AG10803 (cell line): ENCODE measurements around the gene VDR.

Source experiments
- DNase-seq: peaks from one replicate; pipeline ENCODE4 v3.0.0; 2010; ENCODE audit warnings: low read depth
- H3K4me3 ChIP-seq: 2 replicates; pipeline ENCODE4 v1.5.1; 2011; ENCODE audit warnings: mild to moderate bottlenecking, low read length, control low read depth
- CTCF ChIP-seq: conservative IDR thresholded peaks from 2 replicates; pipeline ENCODE4 v1.5.1; 2011; ENCODE audit warnings: mild to moderate bottlenecking, low read length, control low read depth, inconsistent platforms

VDR gene

GRCh38 chr12:47835006-47835830 is 69.6 kb downstream of the VDR start:
- no peak overlapping the region for H3K4me3 ChIP-seq
- no peak for TF ChIP-seq CTCF
- no peak for DNase-seq

- H3K4me3 ChIP-seq, result no peak overlapping the region
- no peak for TF ChIP-seq CTCF
- DNase-seq, result no peak
Measured at GRCh38 chr12:47834199-47834903, 70.4 kb downstream of the VDR start.

- no peak for TF ChIP-seq CTCF
- H3K4me3 ChIP-seq, result no peak overlapping the region
- no peak for DNase-seq
Measured at GRCh38 chr12:47833591-47834012, 71.2 kb downstream of the VDR start.

- no peak overlapping the region for H3K4me3 ChIP-seq
- no peak for TF ChIP-seq CTCF
- no peak for DNase-seq
Measured at GRCh38 chr12:47832263-47832933, 72.4 kb downstream of the VDR start.

GRCh38 chr12:47829584-47829983 is 75.2 kb downstream of the VDR start:
- DNase-seq, result no peak
- TF ChIP-seq CTCF, result no peak
- no peak overlapping the region for H3K4me3 ChIP-seq

GRCh38 chr12:47828976-47829482 is 75.8 kb downstream of the VDR start:
- DNase-seq, result peak; percentile 79
- peak overlapping the region; percentile 12; the same call in 1 of the 2 replicates for H3K4me3 ChIP-seq
- no peak for TF ChIP-seq CTCF
